ENCODE measurements around the gene RBM33. TPM values are rescaled to one million over a fixed set of nuclear protein-coding genes. Genes with fewer than 3 reads are reported as not detected.

RBM33 gene
- polyA plus RNA-seq, 4 donors = 26.6 to 40.3 (median 34.8) TPM

DNA sequence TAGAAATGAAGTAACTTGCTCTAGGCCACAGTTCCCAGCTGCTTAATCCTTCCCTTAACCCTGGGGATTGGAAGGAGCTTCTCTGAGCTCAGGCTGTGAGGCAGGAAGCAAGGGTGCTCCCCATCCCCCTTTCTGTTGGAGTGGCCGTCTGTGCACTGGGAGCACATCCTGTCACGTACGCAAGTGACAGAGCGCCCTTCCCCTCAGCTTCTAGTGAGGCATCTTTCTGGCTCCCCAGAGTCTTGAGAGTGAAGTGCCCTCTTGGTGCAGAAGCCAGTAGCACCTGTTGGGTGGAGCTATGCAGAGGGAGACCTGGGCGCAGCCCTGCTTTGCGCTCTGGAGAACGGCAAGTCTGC lies 120.0 kb downstream of the RBM33 start:
- DNase-seq (ENCODE audit: low read depth in 4 of 4, low spot score in 3 of 4) = no peak

DNA sequence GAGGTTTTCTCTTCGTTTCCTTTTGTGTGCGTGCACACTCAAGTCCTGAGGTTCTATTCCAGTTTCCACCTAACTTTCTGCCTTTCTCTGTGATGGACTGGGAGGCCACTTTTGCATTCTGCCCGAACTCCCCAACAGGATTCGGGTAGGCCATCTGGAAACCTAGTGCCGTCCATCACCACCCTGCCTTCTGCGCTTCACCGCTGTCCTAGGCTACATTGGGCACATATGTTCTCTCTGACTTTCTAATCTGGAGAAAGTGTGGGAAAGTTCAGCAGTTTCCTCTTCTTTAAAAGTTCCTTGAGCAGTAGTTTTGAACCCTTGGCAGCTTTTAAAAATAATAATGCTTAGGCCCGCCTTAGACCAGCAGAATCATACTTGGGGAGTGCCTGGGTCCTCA lies 121.0 kb downstream of the RBM33 start:
- DNase-seq (ENCODE audit: low read depth in 4 of 4, low spot score in 3 of 4) = no peak

DNA sequence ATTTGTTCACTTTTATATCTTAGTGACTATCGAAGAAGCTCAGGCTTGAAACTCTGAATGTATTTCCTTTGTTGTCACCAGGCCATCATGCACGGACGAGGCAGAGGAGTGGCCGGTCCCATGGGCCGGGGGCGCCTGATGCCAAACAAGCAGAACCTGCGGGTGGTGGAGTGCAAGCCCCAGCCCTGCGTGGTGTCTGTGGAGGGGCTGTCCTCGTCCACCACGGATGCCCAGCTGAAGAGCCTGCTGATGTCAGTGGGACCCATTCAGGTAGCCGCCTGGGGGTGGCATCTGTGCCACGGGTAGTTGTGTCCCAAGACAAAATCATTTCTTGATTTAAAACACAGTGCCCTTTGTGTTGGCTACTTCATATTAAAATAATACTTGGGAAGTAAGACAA lies 121.9 kb downstream of the RBM33 start:
- DNase-seq (ENCODE audit: low read depth in 4 of 4, low spot score in 3 of 4) = no peak

DNA sequence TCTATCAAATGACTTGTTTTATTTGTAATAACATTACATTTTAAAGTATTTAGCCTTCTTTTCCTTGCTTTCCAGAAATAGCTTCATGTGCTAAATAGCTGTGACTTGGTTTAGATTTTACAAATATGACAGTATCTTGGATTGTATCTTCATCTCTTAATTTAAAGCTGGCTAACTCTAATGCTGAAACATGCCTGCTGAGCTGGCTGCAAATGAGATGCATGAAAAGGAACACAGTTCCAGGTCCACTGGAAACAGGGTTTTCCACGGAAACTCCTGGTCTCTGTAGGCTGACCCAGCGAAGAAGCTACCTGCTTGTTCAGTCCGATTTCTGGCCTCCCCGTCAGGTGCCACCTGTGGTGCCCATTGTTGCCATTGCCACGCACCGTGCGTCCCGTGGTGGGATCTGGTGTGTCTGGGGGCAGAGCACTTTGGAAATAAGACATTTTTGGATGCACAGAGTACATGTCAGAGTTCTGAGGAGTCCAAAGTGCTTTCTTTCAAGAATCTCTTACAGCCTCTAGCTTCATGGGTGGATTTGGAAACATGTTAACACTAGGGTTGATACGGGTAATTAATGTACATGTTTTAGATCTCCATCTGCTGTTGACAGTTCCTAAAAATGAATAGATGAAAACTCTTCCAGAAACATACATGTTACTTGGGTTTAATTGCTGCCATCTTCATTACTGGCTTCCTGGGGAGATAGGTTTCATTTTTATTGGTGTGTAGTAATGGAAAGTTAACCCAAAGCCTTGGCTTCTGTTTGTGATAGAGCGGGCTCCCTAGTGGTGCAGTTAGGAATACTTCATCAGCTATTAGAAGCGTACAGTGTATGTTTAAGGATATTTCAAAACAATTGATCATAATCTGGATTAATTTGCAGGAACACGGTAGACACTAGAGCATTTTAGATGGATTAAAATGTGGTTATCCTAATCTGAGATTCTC lies 122.8 kb downstream of the RBM33 start:
- DNase-seq (ENCODE audit: low read depth in 4 of 4, low spot score in 3 of 4) = no peak

DNA sequence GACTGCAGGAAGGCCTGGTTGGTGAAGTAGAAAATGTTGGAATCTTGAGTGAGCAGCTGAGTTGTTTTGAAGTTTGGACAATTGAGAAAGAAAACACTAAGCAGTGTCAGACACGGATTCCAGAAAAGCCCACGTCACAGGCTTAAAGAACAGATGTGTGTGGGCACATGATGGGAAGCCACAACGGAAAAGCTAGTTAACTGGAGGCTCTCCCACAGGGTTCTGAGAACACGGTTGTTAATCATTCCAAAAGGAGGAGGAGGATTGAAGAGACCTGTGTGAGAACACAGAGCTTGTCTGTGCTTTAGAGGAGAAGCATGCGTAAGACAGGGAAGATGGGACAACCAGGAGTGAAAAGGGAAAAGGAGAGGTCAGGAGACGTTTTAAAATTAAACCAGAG lies 125.2 kb downstream of the RBM33 start:
- DNase-seq (ENCODE audit: low read depth in 4 of 4, low spot score in 3 of 4) = no peak

DNA sequence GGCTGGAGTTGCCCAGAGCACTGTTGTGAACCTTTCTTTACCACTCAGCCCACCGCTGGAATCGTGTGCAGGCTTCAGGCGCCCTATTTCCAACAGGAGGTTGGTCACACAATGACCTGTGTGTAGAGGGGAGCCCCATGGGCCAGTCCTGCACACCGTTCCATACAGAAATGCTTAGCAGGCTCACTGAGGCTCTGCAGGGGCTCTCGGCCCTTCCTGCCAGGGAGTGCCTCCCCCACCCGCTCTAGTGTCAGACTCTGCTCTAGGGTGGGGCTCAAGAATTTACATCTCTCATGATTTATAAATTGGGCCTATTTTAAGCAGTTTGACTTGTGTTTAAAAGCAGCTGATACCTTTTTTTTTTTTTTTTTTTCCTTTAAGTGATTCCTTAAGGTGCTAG lies 125.8 kb downstream of the RBM33 start:
- no peak for DNase-seq (ENCODE audit: low read depth in 4 of 4, low spot score in 3 of 4)

DNA sequence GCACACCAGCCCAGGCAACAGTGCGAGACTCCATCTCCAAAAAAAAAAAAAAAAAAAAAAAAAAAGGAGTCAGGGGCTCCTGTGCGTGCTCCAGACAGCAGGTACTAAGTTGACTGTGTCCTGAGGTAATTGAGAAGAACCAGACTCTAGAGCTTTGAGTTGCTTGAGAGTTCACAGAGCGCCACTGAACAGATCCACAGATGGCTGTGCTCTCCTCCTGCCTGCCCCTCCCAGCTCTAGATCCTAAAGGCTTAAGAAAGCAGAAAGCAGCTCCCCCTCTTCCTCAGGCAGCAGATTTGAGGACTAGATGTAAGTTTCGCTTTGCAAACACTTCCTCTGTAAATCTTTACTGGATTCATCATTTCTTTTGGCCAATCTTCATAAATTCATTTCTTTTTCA lies 129.1 kb downstream of the RBM33 start:
- DNase-seq (ENCODE audit: low read depth in 4 of 4, low spot score in 3 of 4) = no peak

DNA sequence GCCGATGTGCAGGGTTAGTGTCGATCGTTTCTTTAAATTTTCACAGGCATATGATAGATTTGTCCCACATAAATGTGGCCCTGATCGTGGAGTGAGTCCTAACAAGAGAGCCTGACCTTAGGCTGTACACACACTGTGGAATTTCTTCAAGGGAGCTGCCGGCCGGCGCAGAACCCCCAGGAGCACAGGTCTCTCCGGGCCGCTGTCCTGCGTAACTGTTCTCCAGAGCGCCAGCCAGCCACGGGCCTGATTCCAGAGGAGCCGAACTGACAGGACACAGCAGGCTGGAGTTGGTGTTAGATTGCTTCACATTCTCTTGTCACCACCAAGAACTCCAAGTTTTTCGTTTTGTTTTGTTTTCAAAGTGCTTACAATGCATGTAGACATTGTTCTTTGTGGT lies 130.5 kb downstream of the RBM33 start:
- DNase-seq (ENCODE audit: low read depth in 4 of 4, low spot score in 3 of 4) = no peak

DNA sequence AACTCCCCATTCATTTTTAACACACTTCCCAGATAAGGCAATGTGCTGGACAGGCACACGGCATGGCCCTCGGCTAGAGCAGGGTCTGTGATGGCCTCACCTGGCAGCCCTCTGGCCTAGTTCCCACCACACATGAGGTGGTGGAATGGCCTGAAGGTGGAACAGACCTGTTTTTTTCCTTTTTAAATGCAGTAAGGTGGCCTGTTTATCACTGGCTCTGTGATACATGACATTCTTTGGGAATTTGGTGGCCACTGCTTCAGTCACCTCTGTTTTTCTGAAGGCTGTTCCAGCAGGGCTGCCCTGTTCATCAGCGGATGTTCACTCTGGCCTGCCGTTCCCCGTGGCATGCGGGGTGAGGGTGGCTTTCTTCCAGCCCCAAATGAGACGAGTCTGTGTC lies 131.2 kb downstream of the RBM33 start:
- no peak for DNase-seq (ENCODE audit: low read depth in 4 of 4, low spot score in 3 of 4)

DNA sequence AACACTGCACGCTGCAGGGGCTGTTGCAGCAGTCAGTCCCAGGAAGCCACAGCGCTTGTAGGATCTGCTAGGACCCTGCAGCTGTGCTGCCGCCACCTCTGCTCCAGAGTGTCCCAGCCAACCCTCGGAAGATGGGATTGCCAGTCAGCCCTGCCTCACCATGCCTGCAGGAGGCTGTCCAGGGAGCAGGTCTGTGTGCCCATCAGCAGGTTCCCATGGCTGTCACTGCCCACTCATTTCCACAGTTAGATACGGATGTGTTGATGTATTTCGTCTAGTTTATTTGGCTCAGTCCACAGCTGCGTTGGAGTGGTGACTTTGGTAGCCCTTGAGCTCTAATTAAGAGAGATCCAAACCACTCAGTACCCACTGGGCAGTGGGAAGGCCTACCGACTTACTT lies 132.1 kb downstream of the RBM33 start:
- DNase-seq (ENCODE audit: low read depth in 4 of 4, low spot score in 3 of 4) = no peak

DNA sequence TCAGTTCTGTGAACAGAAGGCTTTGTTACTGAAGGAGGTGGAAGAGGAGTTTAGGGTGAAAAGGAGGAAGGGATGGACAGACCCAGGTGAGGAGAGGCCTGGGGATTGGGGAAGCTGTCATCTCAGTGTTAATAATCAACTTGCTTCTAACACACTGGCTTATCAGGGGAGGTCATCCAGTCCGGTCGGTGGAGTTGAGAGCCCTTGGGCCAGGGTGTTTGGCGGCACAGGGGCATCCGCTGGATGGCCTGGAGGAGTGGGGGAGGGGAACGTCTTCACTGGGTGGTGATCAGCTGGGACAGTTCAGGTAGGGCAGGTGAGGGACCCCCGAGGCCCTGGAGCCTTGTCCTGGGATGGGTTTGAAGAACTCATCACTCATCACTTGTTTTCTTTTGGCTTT lies 133.9 kb downstream of the RBM33 start:
- DNase-seq (ENCODE audit: low read depth in 4 of 4, low spot score in 3 of 4) = no peak

- no peak for DNase-seq (ENCODE audit: low read depth in 4 of 4, low spot score in 3 of 4)
Measured at GRCh38 chr7:155780884-155781283, 136.4 kb downstream of the RBM33 start.

- DNase-seq (ENCODE audit: low read depth in 4 of 4, low spot score in 3 of 4) = no peak
Measured at GRCh38 chr7:155781433-155781832, 137.0 kb downstream of the RBM33 start.

- no peak for DNase-seq (ENCODE audit: low read depth in 4 of 4, low spot score in 3 of 4)
Measured at GRCh38 chr7:155782466-155782865, 138.0 kb downstream of the RBM33 start.

DNA sequence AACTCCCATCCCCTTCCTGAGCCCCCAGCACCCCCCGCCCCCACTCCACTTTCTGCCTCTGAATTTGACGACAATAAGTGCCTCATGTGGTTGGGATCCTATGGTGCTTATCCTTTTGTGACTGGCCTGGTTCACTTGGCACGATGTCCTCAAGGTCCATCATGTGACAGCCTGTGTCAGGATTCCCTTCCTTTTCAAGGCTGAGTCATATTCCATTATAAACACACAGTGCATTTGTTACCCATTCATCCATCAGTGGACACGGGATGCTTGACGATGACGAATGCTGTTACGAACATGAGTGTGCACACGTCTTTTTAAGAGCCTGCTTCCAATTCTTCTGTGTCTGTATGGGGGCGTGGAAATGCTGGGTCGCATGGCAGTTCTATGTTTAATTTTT lies 141.1 kb downstream of the RBM33 start:
- DNase-seq (ENCODE audit: low read depth in 4 of 4, low spot score in 3 of 4) = no peak

GRCh38 chr7:155786491-155786890 lies 142.0 kb downstream of the RBM33 start:
- no peak for DNase-seq (ENCODE audit: low read depth in 4 of 4, low spot score in 3 of 4)

GRCh38 chr7:155787171-155787851 lies 142.8 kb downstream of the RBM33 start:
- no peak for DNase-seq (ENCODE audit: low read depth in 4 of 4, low spot score in 3 of 4)

DNA sequence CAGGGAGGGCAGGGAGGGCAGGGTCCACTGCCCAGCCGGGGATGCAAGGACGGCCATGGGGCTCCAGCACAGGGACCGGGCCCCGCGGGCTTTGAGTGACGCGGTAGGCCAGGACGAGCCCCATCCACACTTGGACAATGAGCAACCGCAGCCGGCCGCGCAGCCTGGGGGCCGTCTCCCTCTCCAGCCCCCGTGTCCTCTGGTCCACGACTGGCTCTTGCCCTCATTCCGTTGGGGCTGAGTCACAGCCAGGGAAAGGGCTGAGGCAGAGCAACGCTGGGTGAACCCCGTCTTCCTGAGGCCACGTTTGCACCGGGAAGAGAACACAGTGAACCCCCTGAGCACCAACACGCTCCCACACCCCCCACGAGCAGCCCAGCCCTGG lies 144.1 kb downstream of the RBM33 start:
- no peak for DNase-seq (ENCODE audit: low read depth in 4 of 4, low spot score in 3 of 4)

- no peak for DNase-seq (ENCODE audit: low read depth in 4 of 4, low spot score in 3 of 4)
Measured at GRCh38 chr7:155789001-155789725, 144.7 kb downstream of the RBM33 start.

GRCh38 chr7:155790666-155791065 lies 146.2 kb downstream of the RBM33 start:
- no peak for DNase-seq (ENCODE audit: low read depth in 4 of 4, low spot score in 3 of 4)

GRCh38 chr7:155791214-155791737 lies 146.8 kb downstream of the RBM33 start:
- DNase-seq (ENCODE audit: low read depth in 4 of 4, low spot score in 3 of 4) = no peak
